Osteocyte (in vitro differentiated cells): Measurements from ENCODE around the gene HMHB1. TPM values are rescaled to one million over a fixed set of nuclear protein-coding genes. Genes with fewer than 3 reads are reported as not detected.

Source experiments
- DNase-seq: peaks from one replicate; pipeline ENCODE4 v3.0.0; 2021; ENCODE audit warnings: mixed read lengths; ENCODE audit not compliant: unreplicated experiment; ENCODE audit errors: extremely low spot score
- H3K27ac Mint-ChIP-seq: one replicate; pipeline ENCODE4 v1.8.0; 2021; ENCODE audit warnings: mild to moderate bottlenecking, mixed read lengths; ENCODE audit not compliant: unreplicated experiment
- H3K27me3 Mint-ChIP-seq: one replicate; pipeline ENCODE4 v1.8.0; 2021; ENCODE audit warnings: mixed read lengths; ENCODE audit not compliant: unreplicated experiment
- H3K36me3 Mint-ChIP-seq: one replicate; pipeline ENCODE4 v1.8.0; 2021; ENCODE audit warnings: mixed read lengths; ENCODE audit not compliant: unreplicated experiment
- H3K4me1 Mint-ChIP-seq: one replicate; pipeline ENCODE4 v1.8.0; 2021; ENCODE audit warnings: mixed read lengths; ENCODE audit not compliant: unreplicated experiment
- H3K4me3 Mint-ChIP-seq: one replicate; pipeline ENCODE4 v1.8.0; 2021; ENCODE audit warnings: mild to moderate bottlenecking, moderate library complexity, mixed read lengths; ENCODE audit not compliant: unreplicated experiment
- H3K9me3 Mint-ChIP-seq: one replicate; pipeline ENCODE4 v1.8.0; 2021; ENCODE audit warnings: mixed read lengths; ENCODE audit not compliant: unreplicated experiment
- total RNA-seq: library from RNA; stranded (reverse); gene quantifications from 2 replicates; pipeline ENCODE4 v1.2.1, GENCODE V29; 2021
- TF ChIP-seq, protein P1 (sequence below): fragments of 200-600 bp; sonication (generic); IDR thresholded peaks from 2 replicates; pipeline ENCODE4 v1.5.0; 2021; ENCODE audit warnings: antibody characterized with exemption, mild to moderate bottlenecking, moderate library complexity

Gene HMHB1
- total RNA-seq, 1 donor from 2014 or later = not detected

DNA sequence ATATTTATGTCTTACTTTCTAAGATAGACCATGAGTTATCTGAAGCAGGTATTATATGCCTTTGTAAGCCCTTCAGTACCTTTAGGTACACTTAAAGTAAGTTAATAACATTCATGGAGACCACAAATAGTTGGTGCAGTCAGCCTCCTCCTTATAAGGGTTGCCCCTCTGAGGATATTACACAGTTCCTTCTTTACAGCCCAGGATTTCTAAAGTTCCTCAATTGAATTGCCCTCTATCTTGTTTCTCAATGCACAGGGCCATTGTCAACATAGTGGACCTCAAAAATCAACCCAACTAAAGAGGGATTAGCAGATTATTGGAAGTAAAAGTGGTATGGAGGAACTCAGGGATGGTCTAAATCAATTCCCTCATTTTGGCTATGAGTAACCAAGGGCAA, 50.3 kb downstream of the HMHB1 start:
- Mint-ChIP-seq H3K27ac (no peak overlapping the region), H3K27me3 (no peaks in the 10 kb centered on the region), H3K9me3 (no peaks in the 10 kb centered on the region), H3K4me3 (no peak overlapping the region), H3K4me1 (no peaks in the 10 kb centered on the region), H3K36me3 (no peaks in the 10 kb centered on the region)
- DNase-seq = no peak
- TF ChIP-seq, protein P1, sequence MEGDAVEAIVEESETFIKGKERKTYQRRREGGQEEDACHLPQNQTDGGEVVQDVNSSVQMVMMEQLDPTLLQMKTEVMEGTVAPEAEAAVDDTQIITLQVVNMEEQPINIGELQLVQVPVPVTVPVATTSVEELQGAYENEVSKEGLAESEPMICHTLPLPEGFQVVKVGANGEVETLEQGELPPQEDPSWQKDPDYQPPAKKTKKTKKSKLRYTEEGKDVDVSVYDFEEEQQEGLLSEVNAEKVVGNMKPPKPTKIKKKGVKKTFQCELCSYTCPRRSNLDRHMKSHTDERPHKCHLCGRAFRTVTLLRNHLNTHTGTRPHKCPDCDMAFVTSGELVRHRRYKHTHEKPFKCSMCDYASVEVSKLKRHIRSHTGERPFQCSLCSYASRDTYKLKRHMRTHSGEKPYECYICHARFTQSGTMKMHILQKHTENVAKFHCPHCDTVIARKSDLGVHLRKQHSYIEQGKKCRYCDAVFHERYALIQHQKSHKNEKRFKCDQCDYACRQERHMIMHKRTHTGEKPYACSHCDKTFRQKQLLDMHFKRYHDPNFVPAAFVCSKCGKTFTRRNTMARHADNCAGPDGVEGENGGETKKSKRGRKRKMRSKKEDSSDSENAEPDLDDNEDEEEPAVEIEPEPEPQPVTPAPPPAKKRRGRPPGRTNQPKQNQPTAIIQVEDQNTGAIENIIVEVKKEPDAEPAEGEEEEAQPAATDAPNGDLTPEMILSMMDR = no peak

GRCh38 chr5:143865426-143866025, 53.6 kb downstream of the HMHB1 start:
- Mint-ChIP-seq H3K4me3 (no peak overlapping the region), H3K27ac (no peak overlapping the region), H3K9me3 (no peaks in the 10 kb centered on the region), H3K27me3 (no peaks in the 10 kb centered on the region), H3K4me1 (no peaks in the 10 kb centered on the region), H3K36me3 (no peaks in the 10 kb centered on the region)
- TF ChIP-seq, protein P1 = no peak
- no peak for DNase-seq
